Testis (tissue), 2 donors: ENCODE measurements around the gene ARL8A.

Experiments used
- POLR2A ChIP-seq: fragments of 450-650 bp; IDR thresholded peaks from one replicate; pipeline ENCODE4 v1.6.1; 2017; ENCODE audit warnings: antibody characterized with exemption, mild to moderate bottlenecking, moderate library complexity
- TF ChIP-seq, protein P1 (sequence below), 3 experiments: fragments of 450-650 bp in 2 of 3; fragments of 200-600 bp in 1 of 3; sonication (generic) in 1 of 3; IDR thresholded peaks; one replicate each; pipeline ENCODE4 v1.5.1; 2016 to 2019; ENCODE audit warnings: antibody characterized with exemption in 3 of 3, mild to moderate bottlenecking in 2 of 3, moderate library complexity in 1 of 3

DNA sequence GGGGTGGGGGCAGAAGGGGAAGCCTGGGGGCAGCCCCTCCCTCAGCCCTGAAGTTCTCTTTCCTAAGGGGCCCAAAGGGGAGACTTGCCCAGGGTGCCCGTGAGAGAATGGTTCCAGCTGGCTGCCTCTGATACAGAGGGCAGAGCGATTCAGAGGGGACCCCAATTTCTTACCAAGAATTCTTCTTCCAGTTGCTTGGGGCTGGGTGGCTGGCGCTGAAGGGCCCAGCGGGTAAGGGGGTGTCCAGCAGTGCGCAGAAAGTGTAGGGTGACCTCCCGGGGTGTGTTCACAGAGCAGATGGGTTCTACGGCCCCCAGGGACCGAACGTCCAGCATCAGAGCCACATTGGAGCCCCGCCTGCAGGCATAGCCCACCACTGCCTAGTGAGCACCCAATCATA lies 13.4 kb upstream of the ARL8A start:
- TF ChIP-seq, protein P1, sequence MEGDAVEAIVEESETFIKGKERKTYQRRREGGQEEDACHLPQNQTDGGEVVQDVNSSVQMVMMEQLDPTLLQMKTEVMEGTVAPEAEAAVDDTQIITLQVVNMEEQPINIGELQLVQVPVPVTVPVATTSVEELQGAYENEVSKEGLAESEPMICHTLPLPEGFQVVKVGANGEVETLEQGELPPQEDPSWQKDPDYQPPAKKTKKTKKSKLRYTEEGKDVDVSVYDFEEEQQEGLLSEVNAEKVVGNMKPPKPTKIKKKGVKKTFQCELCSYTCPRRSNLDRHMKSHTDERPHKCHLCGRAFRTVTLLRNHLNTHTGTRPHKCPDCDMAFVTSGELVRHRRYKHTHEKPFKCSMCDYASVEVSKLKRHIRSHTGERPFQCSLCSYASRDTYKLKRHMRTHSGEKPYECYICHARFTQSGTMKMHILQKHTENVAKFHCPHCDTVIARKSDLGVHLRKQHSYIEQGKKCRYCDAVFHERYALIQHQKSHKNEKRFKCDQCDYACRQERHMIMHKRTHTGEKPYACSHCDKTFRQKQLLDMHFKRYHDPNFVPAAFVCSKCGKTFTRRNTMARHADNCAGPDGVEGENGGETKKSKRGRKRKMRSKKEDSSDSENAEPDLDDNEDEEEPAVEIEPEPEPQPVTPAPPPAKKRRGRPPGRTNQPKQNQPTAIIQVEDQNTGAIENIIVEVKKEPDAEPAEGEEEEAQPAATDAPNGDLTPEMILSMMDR (IDR thresholded peaks at IDR 0.05): no peak
- TF ChIP-seq POLR2A: no peak
